Measurements from ENCODE around the gene PRKCQ.
"Not testable (repeated sequence)": the region's sequence is repeated elsewhere in the genome, so short reads cannot be mapped to it uniquely, and the experiment has no call there.

The PRKCQ gene

DNA sequence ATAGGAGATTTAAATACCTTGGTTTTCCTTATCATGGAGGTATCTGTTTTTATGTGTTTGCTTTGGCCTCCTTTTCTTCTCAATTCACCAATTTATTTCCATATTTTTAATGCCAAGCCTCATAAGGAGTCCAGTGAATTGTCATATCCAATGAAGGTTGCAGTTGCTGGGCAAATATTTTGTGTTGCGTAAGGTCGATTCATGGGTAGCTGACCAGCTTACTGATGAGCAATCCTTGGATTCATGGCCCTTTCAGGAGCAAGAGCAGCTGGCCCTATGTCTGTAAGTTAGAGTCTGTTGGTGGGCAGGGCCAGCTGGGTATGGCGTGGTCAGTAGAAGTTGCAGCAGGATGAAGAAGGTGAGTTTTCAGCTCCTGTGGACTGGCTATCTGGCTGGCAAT lies 194.4 kb downstream of the PRKCQ start:
- DNase-seq (ENCODE audit: low read depth, low spot score), result no peak

DNA sequence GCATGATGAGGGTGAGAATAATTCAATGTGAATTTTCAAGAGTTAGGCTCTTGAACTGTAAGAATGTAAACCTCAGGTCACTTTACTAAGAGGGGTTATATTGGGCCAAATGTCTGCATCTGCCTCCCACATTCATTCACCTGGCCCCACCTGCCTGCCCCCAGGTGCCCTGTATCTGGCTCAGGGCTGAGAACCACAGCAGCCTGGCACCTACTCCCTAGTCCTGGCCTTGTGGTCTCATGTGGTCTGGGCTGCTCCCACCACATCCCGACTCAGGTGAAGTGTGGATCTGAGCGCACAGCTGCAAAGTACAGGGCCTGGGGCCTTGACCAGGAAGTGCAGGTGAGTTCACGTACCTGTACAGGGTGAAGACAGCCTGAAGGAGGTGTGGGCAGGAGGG lies 195.2 kb downstream of the PRKCQ start:
- DNase-seq (ENCODE audit: low read depth, low spot score), result no peak

DNA sequence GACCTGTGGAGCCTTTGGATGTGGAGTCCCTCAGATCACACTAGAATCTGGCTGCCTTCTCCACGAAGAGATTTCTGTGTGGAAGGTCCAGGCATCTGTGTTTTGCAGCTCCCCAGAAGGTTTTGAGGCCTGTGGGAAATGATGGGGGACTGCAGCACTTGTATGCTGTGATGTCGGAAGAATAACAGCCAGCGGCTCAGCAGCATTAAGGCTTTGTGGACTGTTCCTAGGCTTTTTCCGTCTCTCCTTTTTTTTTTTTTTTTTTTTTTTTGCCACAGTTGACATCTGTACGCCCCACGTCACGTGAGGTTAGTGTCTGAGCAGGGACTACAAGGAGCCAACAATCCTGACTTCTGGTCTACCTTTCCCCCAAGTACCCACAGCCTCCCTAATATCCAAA lies 196.0 kb downstream of the PRKCQ start:
- no peak for DNase-seq (ENCODE audit: low read depth, low spot score)

DNA sequence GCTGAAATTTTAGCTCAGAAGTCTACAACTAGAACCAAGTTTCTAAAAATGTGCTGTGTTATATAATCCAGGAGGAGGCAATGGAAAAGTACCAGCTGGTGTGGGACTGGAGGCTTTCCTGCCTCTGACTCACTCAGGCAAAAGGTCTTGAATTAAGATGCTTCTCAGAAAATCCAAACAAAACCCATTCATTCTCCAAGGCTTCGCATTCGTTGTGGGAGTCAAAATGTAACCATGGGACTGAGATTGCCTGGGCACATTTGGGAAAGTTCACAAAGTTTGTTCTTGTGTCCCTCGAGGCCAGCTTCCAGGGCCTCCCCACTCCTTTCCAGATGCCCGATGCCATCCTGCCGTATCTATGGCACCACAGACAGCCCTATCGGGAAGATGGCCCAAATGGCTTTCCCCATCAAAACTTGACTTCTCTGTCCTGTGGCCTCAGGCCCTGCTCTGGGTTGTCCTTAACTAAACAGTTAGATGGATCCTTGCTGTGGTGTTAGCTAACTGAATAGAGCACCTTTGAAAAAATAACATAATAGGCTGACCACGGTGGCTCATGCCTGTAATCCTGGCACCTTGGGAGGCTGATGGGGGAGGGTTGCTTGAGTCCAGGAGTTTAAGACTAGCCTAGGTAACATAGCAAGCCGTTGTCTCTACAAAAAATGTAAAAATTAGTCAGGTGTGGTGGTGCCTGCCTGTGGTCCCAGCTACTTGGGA lies 196.8 kb downstream of the PRKCQ start:
- no peak for DNase-seq (ENCODE audit: low read depth, low spot score)

DNA sequence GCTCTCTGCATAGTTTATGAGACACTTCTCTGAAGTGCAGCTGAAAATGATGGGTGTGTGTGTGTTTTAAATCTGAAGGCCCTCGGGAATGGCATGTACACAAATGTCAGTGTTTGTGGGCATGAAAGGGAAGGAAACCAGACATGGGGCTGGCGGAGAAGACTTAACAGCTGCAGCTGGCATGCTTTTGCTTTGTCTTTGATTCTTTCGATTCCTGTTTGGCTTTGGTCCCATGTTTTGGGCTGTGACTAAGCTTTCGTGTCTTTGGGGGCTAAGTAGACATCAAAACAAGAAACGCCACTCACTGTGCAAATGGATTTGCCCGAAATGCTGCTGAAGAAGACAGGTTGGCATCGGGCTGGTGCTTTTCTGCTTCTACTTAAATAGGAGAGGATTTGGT lies 198.0 kb downstream of the PRKCQ start:
- DNase-seq (ENCODE audit: low read depth, low spot score), result no peak

DNA sequence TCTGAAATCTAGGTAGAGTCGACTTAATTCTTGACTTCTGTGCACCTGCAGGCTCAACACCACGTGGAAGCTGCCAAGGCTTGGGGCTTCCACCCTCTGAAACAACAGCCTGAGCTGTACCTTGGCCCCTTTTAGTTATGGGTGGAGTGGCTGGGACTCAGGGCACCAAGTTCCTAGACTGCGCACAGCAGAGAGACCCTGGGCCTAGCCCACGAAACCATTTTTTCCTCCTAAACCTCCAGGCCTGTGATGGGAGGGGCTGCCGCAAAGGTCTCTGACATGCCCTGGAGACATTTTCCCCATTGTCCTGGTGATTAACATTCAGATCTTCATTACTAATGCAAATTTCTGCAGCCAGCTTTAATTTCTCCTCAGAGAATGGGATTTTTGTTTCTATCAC lies 199.6 kb downstream of the PRKCQ start:
- DNase-seq (ENCODE audit: low read depth, low spot score), result not testable (repeated sequence)

DNA sequence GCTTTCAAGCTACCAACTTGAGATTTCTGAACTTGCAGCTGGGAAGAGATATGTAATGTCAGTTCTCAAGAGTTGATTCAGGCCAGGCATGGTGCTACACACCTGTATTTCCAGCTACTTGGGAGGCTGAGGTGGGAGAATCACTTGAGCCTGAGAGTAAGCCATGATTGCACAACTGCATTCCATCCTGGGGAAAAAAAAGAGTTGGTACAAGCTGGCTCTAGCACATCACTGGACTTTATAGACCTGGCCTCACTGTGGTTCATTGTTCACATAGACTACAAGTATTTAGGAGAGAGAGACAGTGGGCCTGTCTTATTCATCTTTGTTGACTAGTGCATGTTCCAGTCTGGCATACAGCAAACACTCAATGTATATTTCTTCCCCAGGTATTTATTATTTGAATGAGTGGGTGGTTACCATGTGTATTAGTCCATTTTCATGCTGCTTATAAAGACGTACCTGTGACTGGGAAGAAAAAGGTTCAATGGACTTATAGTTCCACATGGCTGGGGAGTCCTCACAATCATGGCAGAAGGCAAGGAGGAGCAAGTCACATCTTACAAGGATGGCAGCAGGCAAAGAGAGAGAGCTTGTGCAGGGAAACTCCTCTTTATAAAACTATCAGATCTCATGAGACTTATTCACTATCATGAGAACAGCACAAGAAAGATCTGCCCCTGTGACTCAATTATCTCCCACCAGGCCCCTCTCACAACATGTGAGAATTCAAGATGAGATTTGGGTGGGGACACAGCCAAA lies 200.9 kb downstream of the PRKCQ start:
- no peak for DNase-seq (ENCODE audit: low read depth, low spot score)
